Nephron (organoid): ENCODE measurements around the gene PQBP1.

Experiments
- H3K27ac Mint-ChIP-seq, 3 experiments: 2 replicates each; pipeline ENCODE4 v1.8.0; 2020; ENCODE audit warnings: mixed read lengths in 3 of 3, mild to moderate bottlenecking in 2 of 3, moderate library complexity in 1 of 3
- H3K27me3 Mint-ChIP-seq: 2 replicates; pipeline ENCODE4 v1.8.0; 2021; ENCODE audit warnings: low read depth, mild to moderate bottlenecking, moderate library complexity, mixed read lengths
- H3K36me3 Mint-ChIP-seq: 2 replicates; pipeline ENCODE4 v1.8.0; 2020; ENCODE audit warnings: low read depth, mixed read lengths
- H3K4me1 Mint-ChIP-seq: 2 replicates; pipeline ENCODE4 v1.8.0; 2020; ENCODE audit warnings: mixed read lengths
- H3K4me3 Mint-ChIP-seq, 3 experiments: 2 replicates each; pipeline ENCODE4 v1.8.0; 2020; ENCODE audit warnings: mild to moderate bottlenecking in 3 of 3, mixed read lengths in 3 of 3, moderate library complexity in 2 of 3
- H3K9me3 Mint-ChIP-seq: 2 replicates; pipeline ENCODE4 v1.8.0; 2020; ENCODE audit warnings: mixed read lengths
- TF ChIP-seq, protein P1 (sequence below), 3 experiments: fragments of 200-600 bp; sonication (generic); IDR thresholded peaks; one replicate each; pipeline ENCODE4 v1.5.0; 2021; ENCODE audit warnings: antibody characterized with exemption in 3 of 3; ENCODE audit not compliant: unreplicated experiment in 3 of 3

PQBP1 gene

DNA sequence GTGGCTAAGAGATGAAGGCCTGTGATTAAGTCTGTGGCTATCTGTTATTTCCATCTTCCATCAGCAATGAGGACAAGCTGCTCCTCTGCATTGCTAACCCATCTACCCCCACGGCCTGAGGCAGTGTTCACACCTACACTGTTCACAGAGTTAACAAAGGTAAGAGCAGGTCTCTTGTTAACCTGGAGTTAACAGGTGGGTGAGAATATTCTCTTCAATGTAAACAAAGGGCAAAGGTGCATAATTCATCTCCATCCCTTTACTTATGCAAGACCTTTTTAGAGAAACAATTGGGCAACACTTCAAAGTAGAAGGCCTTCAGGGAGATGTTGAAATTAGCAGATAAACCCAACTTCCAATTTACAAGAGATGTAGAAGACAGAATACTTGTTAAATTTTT lies 10.9 kb downstream of the PQBP1 start:
- H3K27me3 Mint-ChIP-seq: no peaks in the 10 kb centered on the region

DNA sequence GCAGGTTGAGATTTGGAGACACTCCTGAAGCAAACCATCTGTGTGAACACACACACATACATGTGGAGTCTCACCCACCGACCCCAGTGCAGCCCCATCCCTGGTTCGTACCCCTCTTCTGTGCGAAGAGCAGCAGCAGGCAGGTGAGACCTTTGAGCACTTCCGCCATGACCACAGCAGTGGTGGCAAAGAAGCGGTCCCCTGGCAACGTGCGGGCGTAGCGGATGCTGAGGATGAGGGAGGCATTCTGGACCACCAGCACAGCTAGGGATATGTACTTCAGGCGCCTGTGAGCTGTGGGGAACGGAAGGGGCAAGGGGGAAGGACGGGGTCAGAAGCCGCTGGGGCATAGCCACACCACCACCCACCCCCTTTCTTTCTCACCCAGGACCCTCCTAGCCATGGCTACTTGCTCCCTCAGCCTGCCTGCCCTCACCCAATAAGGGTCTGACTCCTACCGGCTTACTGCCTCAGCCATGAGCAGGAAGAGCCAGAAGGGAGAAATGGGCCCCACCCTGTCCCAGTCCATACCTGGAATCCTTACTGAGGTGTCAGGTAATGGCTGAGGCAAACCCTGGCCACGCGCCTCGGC lies 12.1 kb downstream of the PQBP1 start:
- TF ChIP-seq, protein P1, sequence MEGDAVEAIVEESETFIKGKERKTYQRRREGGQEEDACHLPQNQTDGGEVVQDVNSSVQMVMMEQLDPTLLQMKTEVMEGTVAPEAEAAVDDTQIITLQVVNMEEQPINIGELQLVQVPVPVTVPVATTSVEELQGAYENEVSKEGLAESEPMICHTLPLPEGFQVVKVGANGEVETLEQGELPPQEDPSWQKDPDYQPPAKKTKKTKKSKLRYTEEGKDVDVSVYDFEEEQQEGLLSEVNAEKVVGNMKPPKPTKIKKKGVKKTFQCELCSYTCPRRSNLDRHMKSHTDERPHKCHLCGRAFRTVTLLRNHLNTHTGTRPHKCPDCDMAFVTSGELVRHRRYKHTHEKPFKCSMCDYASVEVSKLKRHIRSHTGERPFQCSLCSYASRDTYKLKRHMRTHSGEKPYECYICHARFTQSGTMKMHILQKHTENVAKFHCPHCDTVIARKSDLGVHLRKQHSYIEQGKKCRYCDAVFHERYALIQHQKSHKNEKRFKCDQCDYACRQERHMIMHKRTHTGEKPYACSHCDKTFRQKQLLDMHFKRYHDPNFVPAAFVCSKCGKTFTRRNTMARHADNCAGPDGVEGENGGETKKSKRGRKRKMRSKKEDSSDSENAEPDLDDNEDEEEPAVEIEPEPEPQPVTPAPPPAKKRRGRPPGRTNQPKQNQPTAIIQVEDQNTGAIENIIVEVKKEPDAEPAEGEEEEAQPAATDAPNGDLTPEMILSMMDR (IDR thresholded peaks at IDR 0.05; ENCODE audit: unreplicated experiment in 3 of 3): no peak
- Mint-ChIP-seq H3K27ac (no peak overlapping the region), H3K4me3 (peak overlapping the region; percentile 12 to 93 (median 45)), H3K27me3 (no peaks in the 10 kb centered on the region), H3K4me1 (peaks cover 14% of the 10 kb centered on the region), H3K36me3 (peaks cover 3% of the 10 kb centered on the region), H3K9me3 (peaks cover 10% of the 10 kb centered on the region)

More for the DNA sequence above, 10.9 kb downstream of the PQBP1 start:
- Mint-ChIP-seq H3K36me3 (peaks cover 10% of the 10 kb centered on the region), H3K4me3 (peak overlapping the region; percentile 40 to 45 (median 43)), H3K27ac (no peak overlapping the region), H3K9me3 (peaks cover 14% of the 10 kb centered on the region), H3K4me1 (peaks cover 14% of the 10 kb centered on the region)
- TF ChIP-seq, protein P1 (IDR thresholded peaks at IDR 0.05; ENCODE audit: unreplicated experiment in 3 of 3): no peak

DNA sequence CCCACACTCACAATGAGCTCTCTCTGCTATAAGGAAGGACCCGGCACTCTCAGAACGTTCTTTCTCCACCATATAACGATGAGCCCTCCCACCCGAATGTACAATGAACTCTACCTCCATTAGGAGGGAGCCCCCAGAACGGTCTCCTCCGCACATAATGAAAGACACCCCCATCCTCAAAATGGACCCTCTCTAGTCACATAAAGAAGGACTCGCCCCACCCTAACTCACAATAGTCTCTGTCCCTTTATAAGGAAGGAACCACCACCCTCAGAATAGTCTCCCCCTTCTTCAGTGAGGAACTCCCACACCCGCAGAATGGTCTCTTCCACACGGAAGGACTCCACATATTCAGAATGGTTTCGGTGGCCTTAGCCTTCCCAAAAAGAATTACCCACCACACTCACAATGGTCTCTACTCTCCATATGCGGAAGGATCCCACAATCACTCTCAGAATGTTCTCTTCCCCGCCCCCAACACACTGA lies 13.2 kb downstream of the PQBP1 start:
- Mint-ChIP-seq H3K4me3 (peak overlapping the region; percentile 93 to 95 (median 93)), H3K4me1 (peaks cover 14% of the 10 kb centered on the region), H3K36me3 (peaks cover 3% of the 10 kb centered on the region), H3K27ac (peak overlapping the region; percentile 85 to 97 (median 92)), H3K27me3 (no peaks in the 10 kb centered on the region), H3K9me3 (peaks cover 6% of the 10 kb centered on the region)
- TF ChIP-seq, protein P1 (IDR thresholded peaks at IDR 0.05; ENCODE audit: unreplicated experiment in 3 of 3): no peak

DNA sequence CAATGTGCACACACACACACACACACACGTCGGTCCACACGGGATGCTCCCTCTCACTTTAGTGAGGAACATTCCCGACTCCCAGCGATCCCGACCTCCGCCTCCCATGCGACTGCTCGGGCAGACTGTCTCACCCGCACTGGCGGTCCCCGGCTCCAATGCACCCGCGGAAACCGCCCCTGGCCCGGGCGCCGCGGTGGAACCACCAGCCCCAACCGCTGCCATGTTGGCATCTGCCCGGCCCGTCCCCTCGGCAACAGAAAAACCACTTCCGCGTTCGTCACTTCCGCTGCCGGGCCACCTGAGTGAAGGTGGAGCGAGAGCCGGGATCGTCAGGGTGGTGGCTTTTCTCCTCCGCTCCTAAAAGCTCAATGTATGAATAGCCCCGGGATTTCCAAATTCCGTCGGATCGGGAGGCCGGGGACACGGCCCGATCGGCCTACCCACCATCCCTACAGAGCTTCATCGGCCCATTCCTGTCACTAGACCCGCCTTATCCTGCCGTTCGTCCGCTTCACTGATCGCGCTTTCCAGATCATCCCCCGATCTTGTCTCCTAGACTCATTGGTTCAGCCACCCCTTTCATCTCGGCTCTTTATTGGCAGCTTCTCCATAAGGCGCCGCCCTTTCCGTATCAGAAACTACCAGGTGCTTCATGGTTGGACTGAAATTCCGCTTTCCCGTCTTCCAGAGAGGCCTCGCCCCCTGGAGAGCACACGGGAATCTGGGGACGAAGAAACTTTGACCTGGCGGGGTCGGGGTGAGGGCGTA lies 13.9 kb downstream of the PQBP1 start, which contains the start of gene SLC35A2:
Gene SLC35A2, minus strand, starts transcription at position 235 of the 771 bp plus-strand sequence. Its CDS starts 10 bp downstream, at position 225.
- Mint-ChIP-seq H3K4me1 (peaks cover 14% of the 10 kb centered on the region), H3K27me3 (no peaks in the 10 kb centered on the region), H3K9me3 (peaks cover 6% of the 10 kb centered on the region), H3K36me3 (peaks cover under 1% of the 10 kb centered on the region), H3K4me3 (peak within 1 kb of the TSS; percentile 93 to 95 (median 93)), H3K27ac (peak within 1 kb of the TSS; percentile 85 to 97 (median 92))
- TF ChIP-seq, protein P1 (IDR thresholded peaks at IDR 0.05; ENCODE audit: unreplicated experiment in 3 of 3): no peak

DNA sequence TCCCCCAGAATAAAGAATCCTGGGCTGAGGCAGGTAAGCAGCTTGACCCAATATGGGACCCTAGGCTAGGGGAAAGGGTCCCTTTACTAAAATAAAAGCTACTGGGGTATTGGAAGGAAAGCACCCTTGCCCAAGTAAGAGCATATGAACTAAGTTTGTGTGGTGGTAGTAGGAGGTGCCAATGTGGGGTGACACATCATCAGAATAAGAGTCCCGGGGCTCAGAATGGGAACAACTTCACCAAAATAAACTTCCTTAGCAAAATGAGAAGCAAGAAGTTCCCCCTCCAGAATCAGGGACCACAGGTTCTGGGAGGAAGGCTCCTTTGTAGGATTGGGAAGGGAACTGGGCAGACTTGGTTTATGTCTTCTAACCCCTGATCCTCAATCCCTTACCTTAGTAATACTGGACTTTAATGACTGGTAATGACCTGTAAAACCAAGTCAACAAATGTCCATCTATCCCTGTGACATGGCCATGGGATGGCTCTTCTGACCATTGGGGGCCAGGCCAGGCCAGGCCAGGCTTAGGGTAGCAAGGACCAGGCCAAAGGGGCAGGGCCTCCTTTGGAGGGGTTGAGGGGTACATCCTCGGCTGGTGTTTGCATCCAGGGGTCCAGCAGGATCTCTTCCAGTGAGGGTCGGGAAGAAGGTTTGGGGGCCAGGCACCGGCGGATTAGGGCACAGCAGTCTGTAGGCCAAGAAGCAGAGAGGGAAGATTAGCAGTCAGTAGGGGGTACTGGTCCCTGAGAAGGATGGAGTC lies 16.1 kb downstream of the PQBP1 start:
- H3K27ac Mint-ChIP-seq: no peak overlapping the region
- no peaks in the 10 kb centered on the region for H3K36me3 Mint-ChIP-seq
- peaks cover 21% of the 10 kb centered on the region for H3K4me1 Mint-ChIP-seq
- TF ChIP-seq, protein P1 (IDR thresholded peaks at IDR 0.05; ENCODE audit: unreplicated experiment in 3 of 3): no peak
- H3K4me3 Mint-ChIP-seq: no peak overlapping the region
- H3K27me3 Mint-ChIP-seq: peaks cover 3% of the 10 kb centered on the region
- peaks cover 10% of the 10 kb centered on the region for H3K9me3 Mint-ChIP-seq
